Measurements from ENCODE around the gene GCAT. TPM values are rescaled to one million over a fixed set of nuclear protein-coding genes. Genes with fewer than 3 reads are reported as not detected.
A peak's percentile ranks its signal among the peaks of the same experiment; 100 is the strongest.

GCAT gene
- total and polyA plus RNA-seq, 2 experiments from 2014 or later = 74.2 to 97.6 TPM

DNA sequence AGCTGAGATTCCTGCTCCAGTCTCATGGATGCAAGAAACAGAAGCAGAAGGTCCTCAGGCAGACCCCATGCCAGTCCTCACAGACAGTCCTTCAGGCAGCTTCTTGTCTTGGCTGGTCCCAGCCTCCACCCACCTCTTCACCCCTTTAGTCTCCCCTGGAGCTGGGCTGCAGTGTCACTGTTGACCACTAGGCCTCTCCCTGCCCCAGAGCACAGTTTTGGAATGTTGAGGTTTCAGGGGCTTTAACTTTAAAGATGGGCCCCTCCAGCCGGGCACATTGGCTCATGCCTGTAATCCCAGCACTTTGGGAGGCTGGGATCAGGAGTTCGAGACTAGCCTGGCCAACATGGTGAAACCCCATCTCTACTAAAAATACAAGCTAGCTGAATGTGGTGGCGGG, 39.5 kb upstream of the GCAT start:
- H3K36me3 ChIP-seq = peaks cover 35% of the 10 kb centered on the region
- TF ChIP-seq CTCF (IDR thresholded peaks at IDR 0.05; ENCODE audit: low read depth, low read length) = peak; percentile 28
- no peaks in the 10 kb centered on the region for H3K4me1 ChIP-seq (ENCODE audit: low read depth)
- no peaks in the 10 kb centered on the region for H3K27me3 ChIP-seq
- H3K4me3 ChIP-seq = no peak overlapping the region
- no peak overlapping the region for H3K27ac ChIP-seq
- no peak for DNase-seq (ENCODE audit: low read depth in 1 of 2, low spot score in 1 of 2)
- no peaks in the 10 kb centered on the region for H3K9me3 ChIP-seq (ENCODE audit: low read depth)

- no peaks in the 10 kb centered on the region for H3K27me3 ChIP-seq
- H3K4me3 ChIP-seq = no peak overlapping the region
- no peak overlapping the region for H3K27ac ChIP-seq
- no peak for TF ChIP-seq CTCF (IDR thresholded peaks at IDR 0.05; ENCODE audit: low read depth, low read length)
- peaks cover 30% of the 10 kb centered on the region for H3K36me3 ChIP-seq
- no peak for DNase-seq (ENCODE audit: low read depth in 1 of 2, low spot score in 1 of 2)
- H3K4me1 ChIP-seq (ENCODE audit: low read depth) = no peaks in the 10 kb centered on the region
- no peaks in the 10 kb centered on the region for H3K9me3 ChIP-seq (ENCODE audit: low read depth)
Measured at GRCh38 chr22:37769056-37769455, 38.7 kb upstream of the GCAT start.

GRCh38 chr22:37771081-37771480, 36.7 kb upstream of the GCAT start:
- Histone ChIP-seq H3K27me3 (no peaks in the 10 kb centered on the region), H3K36me3 (peaks cover 26% of the 10 kb centered on the region), H3K27ac (no peak overlapping the region), H3K9me3 (ENCODE audit: low read depth) (no peaks in the 10 kb centered on the region), H3K4me3 (no peak overlapping the region), H3K4me1 (ENCODE audit: low read depth) (no peaks in the 10 kb centered on the region)
- TF ChIP-seq CTCF (IDR thresholded peaks at IDR 0.05; ENCODE audit: low read depth, low read length) = no peak
- no peak for DNase-seq (ENCODE audit: low read depth in 1 of 2, low spot score in 1 of 2)

- no peak overlapping the region for H3K27ac ChIP-seq
- no peaks in the 10 kb centered on the region for H3K4me1 ChIP-seq (ENCODE audit: low read depth)
- no peak overlapping the region for H3K4me3 ChIP-seq
- H3K27me3 ChIP-seq = no peaks in the 10 kb centered on the region
- H3K36me3 ChIP-seq = peaks cover 24% of the 10 kb centered on the region
- no peak for TF ChIP-seq CTCF (IDR thresholded peaks at IDR 0.05; ENCODE audit: low read depth, low read length)
- H3K9me3 ChIP-seq (ENCODE audit: low read depth) = no peaks in the 10 kb centered on the region
- DNase-seq (ENCODE audit: low read depth in 1 of 2, low spot score in 1 of 2) = no peak
Measured at GRCh38 chr22:37771702-37772427, 35.9 kb upstream of the GCAT start.

DNA sequence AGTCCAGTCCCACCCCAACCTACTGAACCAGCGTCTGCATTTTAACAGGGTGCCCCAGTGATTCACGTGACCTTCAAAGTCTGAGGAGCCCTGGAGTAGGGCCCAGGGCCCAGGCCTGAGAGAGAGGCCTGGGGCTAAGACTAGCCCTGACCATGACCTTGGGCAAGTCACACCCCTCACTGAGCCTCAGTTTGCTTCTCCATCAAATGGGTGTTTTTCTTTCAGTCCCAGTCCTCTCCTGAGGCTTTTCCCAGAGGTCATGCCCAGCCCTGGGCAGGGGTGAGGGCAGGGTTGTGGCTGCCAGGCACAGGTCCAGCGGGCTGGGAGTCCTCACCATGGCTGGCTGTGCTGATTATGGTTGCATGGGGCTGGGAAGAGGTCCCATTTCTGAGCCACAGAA, 33.0 kb upstream of the GCAT start:
- H3K36me3 ChIP-seq = peaks cover 17% of the 10 kb centered on the region
- no peaks in the 10 kb centered on the region for H3K27me3 ChIP-seq
- no peak overlapping the region for H3K27ac ChIP-seq
- no peak for DNase-seq (ENCODE audit: low read depth in 1 of 2, low spot score in 1 of 2)
- H3K4me1 ChIP-seq (ENCODE audit: low read depth) = no peaks in the 10 kb centered on the region
- no peaks in the 10 kb centered on the region for H3K9me3 ChIP-seq (ENCODE audit: low read depth)
- H3K4me3 ChIP-seq = no peak overlapping the region
- TF ChIP-seq CTCF (IDR thresholded peaks at IDR 0.05; ENCODE audit: low read depth, low read length) = no peak
